ENCODE results near the gene MYEOV. TPM values are rescaled to one million over a fixed set of nuclear protein-coding genes. Genes with fewer than 3 reads are reported as not detected.

MYEOV gene
- total RNA-seq, 4 donors from 2014 or later: 0.55 to 1.1 TPM; not detected in 2

DNA sequence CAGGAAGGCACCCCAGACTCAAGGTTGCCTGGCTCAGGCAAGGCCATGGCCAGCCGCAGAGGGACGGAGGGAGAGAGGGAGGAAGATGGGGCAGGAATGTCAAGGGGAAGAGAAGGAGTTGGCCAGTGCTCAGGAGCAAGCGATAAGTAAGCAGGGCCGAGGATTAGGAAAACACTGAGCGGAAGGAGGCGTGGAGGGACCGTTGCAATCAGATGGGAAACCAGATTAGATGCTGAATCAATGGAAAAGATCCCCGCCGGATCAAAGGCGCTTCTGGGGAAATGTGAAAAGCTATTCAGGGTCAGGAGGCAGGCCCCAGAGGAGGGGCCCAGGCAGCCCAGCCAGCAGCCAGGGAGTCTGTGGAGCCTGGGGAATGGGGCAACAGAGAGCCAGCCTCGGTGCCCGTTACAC, 26.6 kb upstream of the MYEOV start:
- WGBS, 2 donors (ENCODE audit: low coverage in 1 of 2): 81 to 83% methylated on average over 7 to 12 of the region's 12 CpGs
- H3K27ac ChIP-seq: no peak overlapping the region
- no peak for TF ChIP-seq POLR2A (IDR thresholded peaks at IDR 0.05)
- TF ChIP-seq, protein P1, sequence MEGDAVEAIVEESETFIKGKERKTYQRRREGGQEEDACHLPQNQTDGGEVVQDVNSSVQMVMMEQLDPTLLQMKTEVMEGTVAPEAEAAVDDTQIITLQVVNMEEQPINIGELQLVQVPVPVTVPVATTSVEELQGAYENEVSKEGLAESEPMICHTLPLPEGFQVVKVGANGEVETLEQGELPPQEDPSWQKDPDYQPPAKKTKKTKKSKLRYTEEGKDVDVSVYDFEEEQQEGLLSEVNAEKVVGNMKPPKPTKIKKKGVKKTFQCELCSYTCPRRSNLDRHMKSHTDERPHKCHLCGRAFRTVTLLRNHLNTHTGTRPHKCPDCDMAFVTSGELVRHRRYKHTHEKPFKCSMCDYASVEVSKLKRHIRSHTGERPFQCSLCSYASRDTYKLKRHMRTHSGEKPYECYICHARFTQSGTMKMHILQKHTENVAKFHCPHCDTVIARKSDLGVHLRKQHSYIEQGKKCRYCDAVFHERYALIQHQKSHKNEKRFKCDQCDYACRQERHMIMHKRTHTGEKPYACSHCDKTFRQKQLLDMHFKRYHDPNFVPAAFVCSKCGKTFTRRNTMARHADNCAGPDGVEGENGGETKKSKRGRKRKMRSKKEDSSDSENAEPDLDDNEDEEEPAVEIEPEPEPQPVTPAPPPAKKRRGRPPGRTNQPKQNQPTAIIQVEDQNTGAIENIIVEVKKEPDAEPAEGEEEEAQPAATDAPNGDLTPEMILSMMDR (IDR thresholded peaks at IDR 0.05): no peak
- TF ChIP-seq EP300 (IDR thresholded peaks at IDR 0.05; ENCODE audit: low read depth): no peak
- no peak for TF ChIP-seq POLR2AphosphoS5 (IDR thresholded peaks at IDR 0.05)
- H3K4me1 ChIP-seq: no peaks in the 10 kb centered on the region
- no peak for DNase-seq
- no peak overlapping the region for H3K4me3 ChIP-seq
- H3K9me3 ChIP-seq: no peaks in the 10 kb centered on the region
- H3K27me3 ChIP-seq: no peaks in the 10 kb centered on the region
- in situ Hi-C loops (cut with MboI; ENCODE audit: low pct_ligation_motif_present in 1 of 4, low pct_unique_long_range_greater_than_20kb in 1 of 4, low sequenced_read_pairs in 3 of 4): no loop called here
- H3K36me3 ChIP-seq: no peaks in the 10 kb centered on the region
- intact Hi-C loops (cut with DNase I; ENCODE audit: low total_unique reads): no loop called here

DNA sequence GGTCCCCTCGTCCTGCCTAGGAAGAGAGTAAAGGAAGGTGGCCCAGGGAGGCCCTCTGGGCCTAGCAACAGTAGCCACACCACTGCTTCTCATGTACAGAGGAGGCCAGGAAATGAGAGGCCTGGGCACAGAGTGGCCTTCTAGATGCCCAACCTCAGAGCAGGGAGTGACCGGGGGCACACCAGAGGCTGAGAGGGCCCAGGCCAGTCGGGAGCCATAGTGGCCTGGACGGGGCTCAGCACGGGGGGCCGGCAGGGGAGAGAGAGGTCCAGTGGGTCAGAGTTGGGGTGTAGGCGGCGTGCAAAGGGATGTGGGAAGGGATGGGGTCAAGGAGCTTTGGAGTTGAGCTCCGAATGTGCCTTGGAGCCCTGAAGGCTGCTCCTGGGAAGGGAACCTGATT, 25.0 kb upstream of the MYEOV start:
- DNase-seq: no peak
- intact Hi-C loops (cut with DNase I; ENCODE audit: low total_unique reads) (no loop called here), in situ Hi-C loops (cut with MboI; ENCODE audit: low pct_ligation_motif_present in 1 of 4, low pct_unique_long_range_greater_than_20kb in 1 of 4, low sequenced_read_pairs in 3 of 4) (no loop called here)
- 93% methylated on average over 8 of the region's 9 CpGs; no CpG with 5 or more reads in 1 of the 2 donors for WGBS, 2 donors (ENCODE audit: low coverage in 1 of 2)
- Histone ChIP-seq H3K36me3 (no peaks in the 10 kb centered on the region), H3K27me3 (no peaks in the 10 kb centered on the region), H3K4me1 (peaks cover 0 to 2% (median 0%) of the 10 kb centered on the region in 4 donors), H3K27ac (no peak overlapping the region), H3K4me3 (no peak overlapping the region), H3K9me3 (no peaks in the 10 kb centered on the region)
- no peak for TF ChIP-seq EP300 (IDR thresholded peaks at IDR 0.05; ENCODE audit: low read depth)
- TF ChIP-seq POLR2AphosphoS5 (IDR thresholded peaks at IDR 0.05): no peak
- TF ChIP-seq, protein P1 (IDR thresholded peaks at IDR 0.05): no peak
- no peak for TF ChIP-seq POLR2A (IDR thresholded peaks at IDR 0.05)

DNA sequence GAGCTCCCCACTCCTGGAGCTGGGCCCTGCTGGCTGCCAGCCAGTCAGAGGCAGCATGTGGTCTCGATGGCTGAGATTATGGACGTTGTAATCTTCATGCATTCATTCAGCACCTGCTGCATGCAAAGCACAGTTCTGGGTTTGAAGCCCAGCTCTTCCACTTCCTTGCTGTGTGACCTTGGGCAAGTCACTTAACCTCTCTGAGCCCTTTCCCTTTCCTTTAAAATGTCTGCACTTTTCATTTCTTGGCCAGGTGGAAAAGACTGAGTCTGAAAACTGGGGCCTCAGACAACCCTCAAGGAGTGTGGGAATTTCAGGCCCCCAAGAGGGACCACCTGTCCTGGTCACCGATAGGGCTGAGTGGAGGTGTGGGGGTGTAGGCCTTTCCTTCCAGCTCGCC, 24.6 kb upstream of the MYEOV start:
- no peaks in the 10 kb centered on the region for H3K36me3 ChIP-seq
- DNase-seq: no peak
- in situ Hi-C loops (cut with MboI; ENCODE audit: low pct_ligation_motif_present in 1 of 4, low pct_unique_long_range_greater_than_20kb in 1 of 4, low sequenced_read_pairs in 3 of 4): no loop called here
- H3K4me3 ChIP-seq: no peak overlapping the region
- 60 to 67% methylated on average over 1 to 4 of the region's 4 CpGs for WGBS, 2 donors (ENCODE audit: low coverage in 1 of 2)
- no peak overlapping the region for H3K27ac ChIP-seq
- no peak for TF ChIP-seq EP300 (IDR thresholded peaks at IDR 0.05; ENCODE audit: low read depth)
- TF ChIP-seq, protein P1 (IDR thresholded peaks at IDR 0.05): no peak
- TF ChIP-seq POLR2AphosphoS5 (IDR thresholded peaks at IDR 0.05): no peak
- no peak for TF ChIP-seq POLR2A (IDR thresholded peaks at IDR 0.05)
- no peaks in the 10 kb centered on the region for H3K27me3 ChIP-seq
- H3K9me3 ChIP-seq: no peaks in the 10 kb centered on the region
- peaks cover 0 to 7% (median 0%) of the 10 kb centered on the region in 4 donors for H3K4me1 ChIP-seq
- intact Hi-C loops (cut with DNase I; ENCODE audit: low total_unique reads): no loop called here

DNA sequence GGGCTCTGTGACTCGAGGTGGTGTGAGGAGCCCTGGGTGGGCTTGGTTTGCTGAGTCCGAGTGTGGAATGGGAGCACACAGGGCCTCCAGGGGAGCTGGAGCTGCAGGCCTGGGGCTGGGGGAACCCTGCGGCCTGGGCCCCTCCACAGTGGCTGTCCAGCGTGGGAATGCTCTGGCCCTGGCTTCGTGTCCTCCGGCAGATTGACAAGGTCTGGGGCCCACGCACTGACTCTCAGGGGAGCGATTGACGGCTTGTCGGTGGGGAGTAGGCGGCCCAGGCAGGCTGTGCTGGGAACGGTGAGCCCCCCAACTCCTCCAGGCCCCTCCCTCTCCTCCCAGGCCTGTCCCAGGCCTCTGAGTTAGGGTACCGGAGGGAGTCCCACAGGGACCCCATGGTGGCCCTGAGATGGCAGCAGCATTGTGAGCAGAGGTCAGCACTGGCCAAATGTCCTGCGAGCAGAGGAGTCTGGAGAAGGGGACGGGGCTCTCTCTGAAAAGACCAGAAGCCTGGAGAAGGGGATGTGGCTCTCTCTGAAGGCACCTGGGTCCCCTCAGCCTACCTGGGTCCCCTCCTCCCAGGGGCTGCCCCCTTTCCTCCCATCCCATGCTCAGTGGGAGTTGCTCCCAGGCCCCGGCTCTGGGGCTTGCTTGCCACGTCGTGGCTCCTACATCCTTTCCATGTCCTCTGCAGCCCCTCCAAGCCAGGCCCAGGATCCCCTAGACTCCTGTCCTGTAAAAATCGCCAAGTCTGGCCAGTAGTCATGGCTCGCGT, 23.8 kb upstream of the MYEOV start:
- no peaks in the 10 kb centered on the region for H3K36me3 ChIP-seq
- H3K27ac ChIP-seq: no peak overlapping the region
- in situ Hi-C loops (cut with MboI; ENCODE audit: low pct_ligation_motif_present in 1 of 4, low pct_unique_long_range_greater_than_20kb in 1 of 4, low sequenced_read_pairs in 3 of 4): no loop called here
- intact Hi-C loops (cut with DNase I; ENCODE audit: low total_unique reads): no loop called here
- DNase-seq: no peak
- TF ChIP-seq EP300 (IDR thresholded peaks at IDR 0.05; ENCODE audit: low read depth) (no peak), POLR2A (IDR thresholded peaks at IDR 0.05) (no peak), POLR2AphosphoS5 (IDR thresholded peaks at IDR 0.05) (no peak)
- TF ChIP-seq, protein P1 (IDR thresholded peaks at IDR 0.05): no peak
- 90 to 96% methylated on average over 2 to 17 of the region's 21 CpGs for WGBS, 2 donors (ENCODE audit: low coverage in 1 of 2)
- H3K4me3 ChIP-seq: no peak overlapping the region
- no peaks in the 10 kb centered on the region for H3K27me3 ChIP-seq
- H3K4me1 ChIP-seq: peaks cover 0 to 12% (median 0%) of the 10 kb centered on the region in 4 donors
- H3K9me3 ChIP-seq: no peaks in the 10 kb centered on the region

All from transverse colon (tissue), 4 donors.